ENCODE results near the gene LMAN2.
"Not testable (repeated sequence)": the region's sequence is repeated elsewhere in the genome, so short reads cannot be mapped to it uniquely, and the experiment has no call there.

The LMAN2 gene

DNA sequence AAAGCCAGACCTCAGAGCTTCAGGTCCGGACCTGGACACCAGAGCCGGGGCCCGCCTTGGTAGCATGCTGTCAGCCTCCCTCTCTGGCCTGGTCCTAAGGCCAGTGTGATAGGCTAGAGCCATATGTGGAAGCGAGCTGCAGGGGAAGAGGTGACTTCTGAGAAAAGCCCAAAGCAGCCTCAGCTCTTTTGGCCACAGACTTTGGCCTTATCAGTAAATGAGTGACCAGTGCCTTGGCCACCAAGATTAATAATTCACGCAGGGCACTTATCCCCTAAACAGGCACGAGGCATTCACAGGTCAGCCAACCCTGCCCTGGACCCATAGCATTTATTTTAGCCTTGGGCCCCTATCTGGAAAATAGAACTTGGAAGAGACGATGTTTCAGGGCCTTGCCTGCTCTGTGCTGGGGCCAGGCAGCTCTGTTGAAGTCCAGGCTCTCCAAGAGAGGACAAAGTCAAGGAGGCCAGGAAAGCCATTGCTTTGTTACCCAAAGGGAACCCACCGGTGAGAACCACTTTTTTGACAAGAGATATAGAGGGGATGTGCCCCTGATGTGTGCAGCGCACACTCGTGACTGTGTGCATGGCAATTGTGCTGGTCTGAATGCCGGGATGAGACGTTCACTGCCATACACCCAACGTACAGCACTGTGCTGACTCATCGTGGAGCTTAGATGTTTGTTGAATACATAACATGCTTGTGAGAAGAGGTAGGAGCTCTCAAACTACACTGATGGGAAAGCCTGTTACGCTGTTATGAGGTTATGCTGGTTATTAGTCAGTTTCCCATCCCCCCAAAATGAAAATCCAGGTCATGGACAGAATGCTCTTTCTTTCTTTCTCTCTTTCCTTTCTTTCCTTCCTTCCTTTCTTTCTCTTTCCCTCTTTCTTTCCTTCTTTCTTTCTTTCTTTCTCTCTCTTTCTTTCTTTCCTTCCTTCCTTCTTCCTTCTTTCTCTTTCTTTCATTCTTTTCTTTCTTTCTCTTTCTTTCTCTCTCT, 27.7 kb upstream of the LMAN2 start:
- DNase-seq, result no peak

GRCh38 chr5:177377851-177378776, 26.6 kb upstream of the LMAN2 start:
- no peak for DNase-seq

DNA sequence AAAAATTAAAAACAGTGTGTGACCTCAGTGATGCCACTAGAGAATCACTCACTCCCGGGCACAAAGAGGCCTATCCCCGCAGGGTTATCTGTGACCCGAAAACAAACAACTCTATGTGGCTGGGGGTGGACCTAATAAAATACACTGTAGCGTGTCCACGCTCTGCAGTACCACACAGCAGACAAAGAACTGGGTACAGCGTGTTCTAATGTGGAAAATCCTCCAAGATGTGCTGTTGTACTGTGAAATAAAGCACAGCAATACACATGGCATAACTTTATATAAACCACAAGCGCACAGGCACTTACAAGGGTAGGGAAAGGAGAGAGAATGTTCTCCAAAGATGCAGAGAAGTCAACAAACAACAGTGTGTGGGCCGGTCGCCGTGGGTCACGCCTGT, 24.6 kb upstream of the LMAN2 start:
- DNase-seq, result no peak

DNA sequence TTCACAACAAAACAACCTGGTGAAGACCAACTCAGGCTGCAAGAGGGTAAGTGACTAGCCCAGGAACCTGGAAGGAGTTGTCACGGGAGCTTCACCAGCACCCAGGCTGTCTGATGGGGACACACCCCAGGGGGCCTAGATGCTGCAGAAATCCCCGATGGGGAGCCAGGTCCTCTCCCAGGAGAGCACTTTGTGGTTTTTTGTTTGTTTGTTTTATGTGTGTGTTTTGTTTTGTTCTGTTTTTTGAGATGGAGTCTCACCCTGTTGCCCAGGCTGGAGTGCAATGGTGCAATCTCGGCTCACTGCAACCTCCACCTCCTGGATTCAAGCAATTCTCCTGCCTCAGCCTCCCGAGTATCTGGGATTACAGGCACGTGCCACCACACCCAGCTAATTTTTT, 24.0 kb upstream of the LMAN2 start:
- not testable (repeated sequence) for DNase-seq

- no peak for DNase-seq
These were observed 22.7 kb upstream of the LMAN2 start for GRCh38 chr5:177374211-177374610.

- no peak for DNase-seq
These were observed 22.3 kb upstream of the LMAN2 start for GRCh38 chr5:177373806-177374205.

DNA sequence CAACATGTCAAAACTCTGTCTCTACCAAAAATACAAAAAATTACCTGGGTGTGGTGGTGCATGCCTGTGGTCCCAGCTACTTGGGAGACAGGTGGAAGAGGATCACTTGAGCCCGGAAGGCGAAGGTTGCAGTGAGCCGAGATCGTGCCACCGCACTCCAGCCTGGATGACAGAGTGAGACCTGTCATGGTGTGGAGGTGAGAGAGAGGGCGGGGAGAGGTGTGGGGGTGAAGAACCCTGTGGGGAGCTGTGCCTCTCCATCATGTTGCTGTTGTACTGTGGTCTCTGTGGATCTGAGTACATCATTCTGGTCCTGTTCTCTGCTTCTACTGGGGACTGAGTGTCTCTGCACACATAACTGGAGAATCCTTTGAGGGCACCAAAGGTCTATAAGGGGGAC, 21.4 kb upstream of the LMAN2 start:
- no peak for DNase-seq

DNA sequence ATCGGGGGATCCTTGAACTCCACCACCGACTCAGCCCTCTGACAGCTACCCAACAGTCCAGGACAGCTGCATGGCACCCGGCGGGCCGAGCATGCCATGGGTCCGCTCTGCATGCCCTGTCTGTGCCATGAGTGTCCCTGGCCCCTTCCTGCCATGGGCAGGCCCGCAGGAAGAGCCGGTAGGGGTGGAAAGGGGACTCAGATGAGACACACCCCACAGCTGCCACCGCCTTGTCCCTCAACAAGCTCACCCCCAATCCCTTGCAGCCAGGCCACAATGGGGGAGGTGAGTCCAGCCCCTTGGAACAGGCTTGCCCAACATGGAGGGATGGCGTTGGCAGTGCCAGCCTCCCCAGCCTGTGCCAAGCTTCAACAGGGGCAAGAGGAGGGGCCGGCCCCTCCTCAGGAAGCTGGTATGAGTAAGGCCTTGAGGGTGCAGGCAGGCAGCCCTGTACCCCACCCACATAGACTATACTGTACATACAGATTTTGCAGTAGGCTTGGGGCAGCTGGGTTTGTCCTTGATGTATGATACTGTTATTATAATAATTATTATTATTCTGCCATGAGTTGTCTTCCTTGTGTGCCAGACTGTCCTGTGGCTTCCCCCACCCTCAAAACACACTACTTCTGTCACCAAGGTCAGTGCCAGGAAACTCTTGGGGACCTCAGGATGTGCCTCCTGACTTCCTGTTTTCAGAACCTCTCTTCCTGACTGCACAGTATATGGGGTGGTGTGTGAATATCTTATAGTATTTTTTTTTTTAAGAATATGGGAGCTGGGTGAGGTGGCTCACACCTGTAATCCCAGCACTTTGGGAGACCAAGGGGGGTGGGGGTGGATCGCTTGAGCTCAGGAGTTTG, 20.8 kb upstream of the LMAN2 start:
- no peak for DNase-seq

DNA sequence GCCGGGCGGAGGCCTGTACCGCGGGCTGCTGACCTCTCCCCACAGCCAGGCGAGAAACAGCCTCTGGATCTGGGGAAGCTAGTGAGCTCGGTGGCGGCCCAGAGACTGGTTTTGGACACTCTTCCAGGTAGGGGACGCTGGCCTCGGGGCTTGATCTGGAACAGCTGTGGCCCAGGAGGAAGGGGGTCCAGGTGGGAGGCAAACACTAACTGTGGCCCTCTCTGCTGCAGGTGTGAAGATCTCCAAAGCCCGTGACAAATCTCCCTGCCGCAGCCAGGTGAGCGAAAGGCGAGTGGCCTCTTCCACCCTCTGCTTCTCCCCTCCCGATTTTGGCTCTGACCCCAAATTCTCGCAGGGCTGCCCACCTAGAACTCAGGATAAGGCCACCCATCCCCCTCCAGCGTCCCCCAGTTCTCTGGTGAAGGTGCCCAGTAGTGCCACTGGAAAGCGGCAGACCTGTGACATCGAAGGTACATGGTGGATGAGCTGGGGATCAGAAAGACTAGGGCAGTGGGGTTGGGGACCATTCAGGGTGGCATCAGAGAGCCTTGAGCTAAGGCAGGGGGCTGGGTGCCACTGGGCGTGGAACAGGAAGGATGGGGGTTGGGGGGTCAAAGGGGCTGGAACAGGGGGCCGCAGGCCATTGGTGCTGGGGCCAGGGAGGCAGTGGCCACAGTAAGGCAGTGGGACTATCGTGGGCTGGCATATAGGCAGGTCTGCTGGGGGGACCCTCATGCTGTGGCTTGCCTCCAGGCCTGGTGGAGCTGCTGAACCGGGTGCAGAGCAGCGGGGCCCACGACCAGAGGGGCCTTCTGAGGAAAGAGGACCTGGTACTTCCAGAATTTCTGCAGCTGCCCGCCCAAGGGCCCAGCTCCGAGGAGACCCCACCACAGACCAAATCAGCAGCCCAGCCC, 19.9 kb upstream of the LMAN2 start:
- DNase-seq, result no peak

GRCh38 chr5:177370488-177371119, 19.1 kb upstream of the LMAN2 start:
- DNase-seq, result peak; percentile 76

DNA sequence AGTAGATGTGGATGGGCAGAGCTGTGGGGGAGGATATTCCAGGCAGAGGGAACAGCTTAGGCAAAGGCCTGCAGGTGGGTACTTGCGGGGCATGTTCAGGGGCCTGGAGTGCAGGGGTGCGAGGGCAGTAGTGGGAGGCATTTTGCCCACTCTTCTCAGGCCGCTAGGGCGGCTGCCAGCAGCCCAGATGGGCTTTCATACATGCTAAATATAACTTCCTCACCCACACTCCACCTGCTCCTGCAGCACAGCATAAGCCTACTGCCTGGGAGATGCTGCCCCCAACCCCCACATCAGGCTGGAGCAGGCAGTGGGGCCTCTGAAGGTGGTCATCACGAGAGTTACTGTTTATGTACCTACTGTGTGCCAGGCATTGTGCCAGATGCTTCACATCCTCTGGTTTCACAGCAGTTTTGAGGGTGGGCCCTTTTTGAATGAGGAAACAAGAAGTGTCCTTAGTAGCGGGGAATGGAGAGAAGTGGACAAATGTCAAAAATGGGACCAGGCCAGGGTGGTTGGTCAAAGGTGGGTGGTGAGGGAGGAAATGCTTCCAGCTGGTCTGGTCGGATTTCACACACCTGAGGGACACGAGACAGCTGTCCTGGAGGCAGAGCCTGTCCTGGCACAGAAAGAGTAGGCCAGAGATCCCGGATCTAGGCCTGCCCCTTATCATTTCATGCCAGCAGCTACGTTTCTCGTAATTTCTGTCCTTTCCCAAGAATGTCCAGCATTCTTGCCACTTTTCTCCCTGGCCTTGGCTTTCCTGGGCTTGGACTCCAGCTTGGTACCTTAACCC, 18.4 kb upstream of the LMAN2 start:
- DNase-seq, result no peak

- DNase-seq, result no peak
These were observed 17.6 kb upstream of the LMAN2 start for GRCh38 chr5:177368869-177369644.

- no peak for DNase-seq
These were observed 16.8 kb upstream of the LMAN2 start for GRCh38 chr5:177367981-177368868.

GRCh38 chr5:177367323-177367848, 15.9 kb upstream of the LMAN2 start:
- no peak for DNase-seq

GRCh38 chr5:177366528-177367322, 15.3 kb upstream of the LMAN2 start:
- peak; percentile 24 for DNase-seq

DNA sequence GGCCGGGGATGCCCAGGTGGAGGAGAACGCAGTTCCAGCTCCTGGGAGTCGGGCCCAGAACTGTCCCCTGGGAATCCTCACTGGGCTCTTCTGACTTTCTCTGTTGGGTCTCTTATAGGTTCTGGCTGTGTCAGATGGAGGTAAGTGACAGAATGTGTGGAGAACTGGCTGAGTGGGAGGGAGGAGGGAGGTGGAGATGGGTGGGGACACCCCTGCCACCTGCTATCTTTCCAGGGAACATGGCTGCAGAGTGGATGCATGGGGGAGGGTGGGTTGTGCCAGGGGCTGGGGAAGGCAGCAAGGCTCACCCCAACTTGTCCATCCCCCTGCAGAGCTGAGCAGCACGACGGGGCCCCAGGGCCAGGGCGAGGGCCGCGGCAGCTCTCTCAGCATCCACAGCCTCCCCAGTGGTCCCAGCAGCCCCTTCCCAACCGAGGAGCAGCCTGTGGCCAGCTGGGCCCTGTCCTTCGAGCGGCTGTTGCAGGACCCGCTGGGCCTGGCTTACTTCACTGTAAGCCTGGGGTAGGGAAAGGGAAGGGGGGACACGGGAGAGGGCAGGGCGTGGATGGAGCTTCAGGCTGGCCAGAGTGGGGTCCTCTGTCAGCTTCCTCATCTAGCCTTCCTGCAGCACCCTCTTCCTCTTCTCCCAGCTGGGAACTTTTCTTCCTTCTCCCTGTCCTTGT, 14.5 kb upstream of the LMAN2 start:
- DNase-seq, result no peak
